ENCODE results near the gene CSTB. TPM values are rescaled to one million over a fixed set of nuclear protein-coding genes. Genes with fewer than 3 reads are reported as not detected.

CSTB gene
- total RNA-seq, 1 donor from 2014 or later, result 34.6 TPM

DNA sequence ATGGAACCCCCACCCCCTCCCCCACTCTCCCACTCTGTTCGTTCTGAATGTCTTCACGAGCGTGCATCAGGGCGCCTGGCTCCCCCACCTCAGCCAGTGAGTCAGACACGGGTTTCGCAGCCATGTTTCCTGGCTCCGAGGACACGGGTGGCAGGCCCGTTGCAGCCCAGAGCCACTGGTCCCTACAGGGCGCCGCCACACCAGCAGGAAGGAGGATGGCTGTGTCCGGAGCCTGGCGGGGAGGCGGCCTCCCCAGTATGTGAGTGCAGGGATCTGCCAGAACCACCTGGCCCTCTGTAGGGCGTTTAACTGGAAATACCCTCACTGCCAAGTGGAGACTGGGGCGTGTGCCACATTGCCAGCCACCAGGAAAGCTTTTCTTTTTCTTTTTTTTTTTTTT is 18.5 kb downstream of the CSTB start:
- intact Hi-C loops (cut with DNase I), result no loop called here
- no peak for DNase-seq (ENCODE audit: low spot score)

DNA sequence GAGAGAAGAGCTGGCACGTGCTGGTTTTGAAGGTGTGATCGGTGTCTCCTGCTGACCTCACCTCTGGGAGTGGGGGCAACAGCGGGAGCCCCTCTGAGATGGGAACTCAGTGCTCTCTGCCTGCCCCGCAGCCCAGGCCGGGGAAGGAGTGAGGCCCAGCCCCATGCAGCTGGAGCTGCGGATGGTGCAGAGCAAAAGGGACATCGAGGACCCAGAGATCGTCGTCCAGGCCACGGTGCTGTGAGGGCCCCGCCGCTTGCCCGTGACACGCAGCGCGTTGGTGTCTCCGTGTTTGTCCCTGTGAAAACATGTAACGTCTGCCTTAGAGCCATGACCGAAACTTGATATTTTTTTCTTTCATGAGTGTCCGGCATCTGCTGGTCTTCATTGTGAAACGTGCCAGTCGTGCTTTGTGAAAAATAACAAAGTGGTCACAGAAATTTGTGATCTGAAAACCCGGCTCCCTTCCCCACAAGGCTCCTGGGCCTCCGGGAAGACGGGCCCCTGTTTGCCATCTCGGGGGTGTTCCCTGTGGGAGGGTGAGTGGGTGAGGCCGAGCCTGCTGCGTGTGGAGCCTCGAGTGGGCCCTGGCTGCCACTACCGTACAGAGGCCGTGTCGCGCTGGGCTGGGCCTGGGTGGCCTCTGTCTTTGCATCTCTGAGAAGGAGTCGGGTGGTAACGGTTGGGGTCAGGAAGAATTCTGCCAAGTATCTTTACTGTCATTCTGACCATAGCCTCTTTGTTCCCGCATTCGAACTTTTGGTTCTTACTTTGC is 20.1 kb downstream of the CSTB start:
- no peak for DNase-seq (ENCODE audit: low spot score)
- intact Hi-C loops (cut with DNase I), result no loop called here

DNA sequence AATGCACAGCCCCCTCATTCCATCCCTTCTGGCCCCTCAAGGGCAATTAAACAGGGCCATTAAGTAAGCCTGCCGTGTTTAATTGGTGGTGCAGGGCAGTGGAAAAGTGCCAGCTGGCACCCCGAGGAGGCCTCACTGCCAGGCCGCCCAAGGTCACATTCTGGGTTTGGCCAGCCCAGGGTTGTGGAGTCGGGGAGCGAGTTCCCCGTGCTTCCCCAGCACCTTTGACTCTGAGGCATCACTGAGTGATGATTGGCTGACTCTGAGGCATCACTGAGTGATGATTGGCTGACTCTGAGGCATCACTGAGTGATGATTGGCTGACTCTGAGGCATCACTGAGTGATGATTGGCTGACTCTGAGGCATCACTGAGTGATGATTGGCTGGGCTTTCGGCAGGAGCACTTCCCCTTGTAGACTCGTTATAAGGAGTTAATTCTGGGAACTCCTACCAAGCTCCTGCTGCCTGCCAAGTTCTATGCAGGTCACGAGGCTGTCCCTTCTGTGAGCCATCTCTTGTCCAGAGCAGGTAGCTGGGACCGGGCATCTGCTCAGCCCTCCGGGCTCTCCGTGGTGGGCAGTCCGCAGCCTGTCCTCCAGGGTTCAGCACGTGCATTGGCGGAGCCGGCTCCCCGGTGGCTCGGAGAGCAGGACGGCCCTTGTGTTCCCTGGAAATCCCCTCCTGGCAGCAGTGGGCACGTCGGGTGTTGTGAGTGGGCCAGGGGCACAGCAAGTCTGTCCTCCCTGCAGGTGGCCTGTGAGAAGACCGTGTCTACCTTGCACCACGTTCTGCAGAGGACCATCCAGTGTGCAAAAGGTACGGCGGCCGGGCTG is 20.9 kb downstream of the CSTB start:
- DNase-seq (ENCODE audit: low spot score), result no peak
- intact Hi-C loops (cut with DNase I), result loop anchor here (5.0 kb wide), 1 partner anchor 63 kb away; no protein-coding TSS in a partner anchor

DNA sequence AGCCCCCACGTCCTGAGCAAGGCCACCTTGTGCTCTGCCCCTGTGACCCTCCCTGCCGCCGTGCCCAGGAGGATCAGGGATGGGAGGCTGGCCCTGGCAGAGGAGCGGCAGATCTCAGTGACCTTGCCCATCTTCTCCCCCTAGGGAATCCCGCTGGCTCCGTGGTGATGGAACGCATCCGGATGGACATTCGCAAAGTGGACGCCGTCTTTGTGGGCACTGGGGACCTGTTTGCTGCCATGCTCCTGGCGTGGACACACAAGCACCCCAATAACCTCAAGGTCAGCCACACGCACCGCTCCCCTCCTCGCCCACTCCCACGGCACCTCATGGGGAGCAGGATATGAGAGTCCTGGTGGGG is 22.7 kb downstream of the CSTB start:
- intact Hi-C loops (cut with DNase I), result loop anchor here (5.0 kb wide), 1 partner anchor 61 kb away; no protein-coding TSS in a partner anchor
- no peak for DNase-seq (ENCODE audit: low spot score)

DNA sequence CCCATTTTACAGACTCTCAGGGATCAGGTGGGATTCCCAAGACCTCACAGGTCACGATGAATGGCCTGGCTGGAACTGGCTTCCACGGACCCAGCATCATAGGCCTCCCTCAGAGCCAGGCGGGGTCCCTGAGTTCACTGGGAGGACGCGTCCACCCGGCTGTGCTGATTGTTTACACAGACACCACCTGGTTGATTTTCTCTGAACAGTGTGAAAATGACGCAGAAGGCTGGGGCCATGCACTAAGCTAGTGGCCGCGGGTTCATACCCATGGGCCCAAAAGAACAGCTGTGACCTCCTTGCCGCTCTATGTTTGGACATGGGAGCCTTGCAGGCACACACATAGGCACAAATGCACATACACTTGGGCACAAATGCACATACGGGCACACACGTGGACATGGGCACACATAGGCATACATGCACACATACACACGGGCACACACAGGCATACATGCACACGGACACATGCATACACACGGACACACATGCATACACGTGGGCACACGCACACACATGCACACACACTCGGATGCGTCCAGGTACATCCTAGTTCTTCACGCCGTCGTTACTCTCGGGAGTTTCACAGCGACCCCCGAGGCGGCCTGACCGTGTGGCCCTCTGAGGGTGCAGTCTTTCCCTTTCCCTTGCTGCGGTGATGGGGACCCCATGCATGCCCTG is 23.2 kb downstream of the CSTB start:
- no peak for DNase-seq (ENCODE audit: low spot score)
- intact Hi-C loops (cut with DNase I), result loop anchor here (5.0 kb wide), 1 partner anchor 61 kb away; no protein-coding TSS in a partner anchor

DNA sequence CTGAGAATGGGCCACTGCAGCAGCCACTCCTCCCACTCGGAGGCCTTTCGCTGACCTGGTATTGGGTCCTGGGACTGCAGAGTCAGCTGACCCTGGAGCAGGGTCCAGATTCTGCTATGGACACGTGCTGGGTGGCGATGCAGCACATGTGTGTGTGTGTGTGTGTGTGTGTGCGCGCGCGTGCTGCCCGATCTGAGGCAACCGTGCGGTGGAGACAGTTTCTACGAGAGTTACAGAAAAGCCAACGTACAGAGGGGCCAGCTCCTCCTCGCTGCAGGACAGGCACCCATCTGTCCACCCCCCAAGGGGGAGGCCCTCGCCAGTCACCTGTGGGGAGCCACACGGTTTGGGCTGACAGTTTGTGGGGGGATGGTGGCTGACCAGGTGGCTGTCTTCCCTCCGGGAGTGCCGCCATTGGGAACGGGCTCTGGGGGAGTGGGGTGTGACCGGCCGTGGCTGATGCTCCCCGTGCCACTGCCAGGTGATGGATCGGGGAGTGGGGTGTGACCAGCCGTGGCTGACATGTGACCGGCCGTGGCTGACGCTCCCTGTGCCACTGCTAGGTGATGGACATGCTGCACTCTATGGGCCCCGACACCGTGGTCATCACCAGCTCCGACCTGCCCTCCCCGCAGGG is 24.0 kb downstream of the CSTB start:
- intact Hi-C loops (cut with DNase I), result loop anchor here (5.0 kb wide), 1 partner anchor 60 kb away; no protein-coding TSS in a partner anchor
- no peak for DNase-seq (ENCODE audit: low spot score)

DNA sequence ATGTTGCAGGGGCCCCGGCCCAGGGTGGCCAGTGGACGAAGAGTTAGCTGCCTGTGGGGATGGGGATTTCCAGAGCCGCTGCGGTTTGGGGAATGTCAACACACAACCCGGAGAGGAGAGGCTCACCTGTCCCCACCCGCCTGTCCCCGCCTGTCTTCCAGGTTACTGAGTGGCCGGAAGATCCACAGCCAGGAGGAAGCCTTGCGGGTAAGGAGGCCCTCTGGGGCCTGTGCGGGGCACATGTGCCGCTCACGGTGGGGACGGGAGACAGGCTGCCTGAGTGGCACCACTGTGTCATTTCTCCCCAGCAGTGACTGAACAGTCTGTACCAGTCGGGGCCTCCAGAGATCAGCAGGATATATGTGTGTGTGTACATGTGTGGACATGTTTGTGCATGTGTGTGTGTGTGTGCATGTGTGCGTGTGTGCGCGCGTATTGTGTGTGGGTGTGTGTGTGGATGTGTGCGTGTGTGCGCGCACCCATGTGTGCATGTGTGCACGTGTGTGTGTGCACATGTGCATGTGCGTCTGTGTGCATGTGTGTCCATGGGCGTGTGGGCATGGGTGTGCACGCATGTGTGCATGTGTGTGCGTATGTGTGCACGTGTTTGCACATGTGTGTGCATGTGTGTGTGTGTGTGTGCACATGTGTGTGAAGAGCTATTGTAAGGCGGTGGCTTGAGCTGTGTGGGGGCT is 25.6 kb downstream of the CSTB start:
- intact Hi-C loops (cut with DNase I), result loop anchor here (5.0 kb wide), 1 partner anchor 58 kb away; no protein-coding TSS in a partner anchor
- no peak for DNase-seq (ENCODE audit: low spot score)

DNA sequence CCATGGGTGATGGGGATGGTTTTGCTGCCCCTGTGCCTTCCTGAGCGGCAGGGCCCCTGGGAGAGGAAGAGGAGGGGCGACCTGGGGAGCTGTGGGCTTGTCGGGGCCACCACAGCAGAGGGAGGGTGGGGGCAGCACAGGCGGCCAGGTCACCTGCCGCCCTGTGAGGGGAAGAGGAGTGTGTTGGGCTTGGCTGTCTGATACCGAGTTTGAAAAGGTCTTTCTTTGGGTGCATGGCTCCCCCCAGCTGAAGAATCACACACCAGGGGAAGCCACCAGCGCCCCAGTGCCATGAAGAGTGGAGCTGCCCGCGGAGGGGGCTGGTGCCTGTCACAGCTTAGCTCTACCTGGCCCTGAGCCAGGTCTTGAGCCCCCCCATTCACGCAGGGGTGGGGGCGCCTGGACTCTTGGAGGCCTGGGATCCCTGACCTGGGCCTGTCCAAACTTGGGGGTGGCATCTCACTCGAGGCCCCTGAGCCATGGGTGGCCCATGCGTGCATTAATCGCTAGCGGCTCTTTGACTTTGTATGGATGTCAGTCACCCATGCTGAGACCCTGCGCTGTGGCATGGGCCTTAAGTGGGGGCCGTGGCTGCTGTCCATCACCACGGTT is 26.4 kb downstream of the CSTB start:
- DNase-seq (ENCODE audit: low spot score), result no peak
- intact Hi-C loops (cut with DNase I), result loop anchor here (5.0 kb wide), 1 partner anchor 57 kb away; no protein-coding TSS in a partner anchor

DNA sequence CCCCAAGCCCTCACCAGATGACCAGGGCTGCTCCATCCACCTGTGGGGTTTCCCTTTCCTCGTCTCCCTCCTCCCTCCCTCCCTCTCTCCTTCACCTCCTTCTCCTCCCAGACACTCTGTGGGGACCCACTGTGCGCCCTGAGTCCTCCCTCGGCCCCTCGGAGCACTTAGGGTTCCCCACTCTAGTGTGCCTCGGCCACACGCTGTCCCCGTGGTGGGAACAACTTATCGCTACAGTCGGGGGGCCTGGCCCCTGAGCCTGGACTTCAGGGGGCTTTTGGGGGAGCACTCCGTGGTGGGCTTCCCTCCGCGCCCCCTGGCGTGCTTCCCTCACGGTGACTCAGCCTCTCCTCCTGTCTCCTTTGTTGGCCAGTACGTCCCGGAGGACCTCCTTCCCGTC is 27.5 kb downstream of the CSTB start:
- intact Hi-C loops (cut with DNase I), result no loop called here
- no peak for DNase-seq (ENCODE audit: low spot score)

DNA sequence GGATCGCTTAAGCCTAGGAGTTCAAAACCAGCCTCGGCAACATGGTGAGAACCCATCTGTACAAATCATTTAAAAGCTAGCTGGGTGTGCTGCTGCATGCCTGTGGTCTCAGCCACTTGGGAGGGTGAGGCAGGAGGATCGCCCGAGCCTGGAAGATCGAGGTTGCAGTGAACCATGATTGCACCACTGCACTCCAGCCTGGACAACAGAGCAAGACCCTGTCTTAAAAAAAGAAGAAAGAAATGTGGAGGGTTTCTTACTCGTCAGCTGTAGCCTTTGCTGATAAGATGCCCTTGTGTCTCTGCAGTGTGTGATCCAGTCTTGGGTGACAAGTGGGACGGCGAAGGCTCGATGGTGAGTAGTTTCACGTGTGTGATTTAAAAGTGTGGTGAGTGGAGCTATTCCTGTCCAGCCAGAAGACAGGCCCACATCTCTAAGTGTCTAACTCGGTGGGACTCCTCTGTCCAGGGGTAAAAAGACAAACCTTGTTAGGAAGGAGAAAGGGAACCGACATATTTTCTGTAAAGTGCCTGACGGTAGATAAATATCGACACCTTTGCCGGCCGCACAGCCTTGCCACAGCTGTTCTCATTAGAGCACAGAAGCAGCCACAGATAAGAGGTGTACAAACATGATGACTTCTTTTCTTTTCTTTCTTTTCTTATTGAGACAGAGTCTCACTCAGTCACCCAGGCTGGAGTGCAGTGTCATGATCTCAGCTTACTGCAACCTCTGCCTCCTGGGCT is 30.2 kb downstream of the CSTB start:
- intact Hi-C loops (cut with DNase I), result no loop called here
- DNase-seq (ENCODE audit: low spot score), result no peak

DNA sequence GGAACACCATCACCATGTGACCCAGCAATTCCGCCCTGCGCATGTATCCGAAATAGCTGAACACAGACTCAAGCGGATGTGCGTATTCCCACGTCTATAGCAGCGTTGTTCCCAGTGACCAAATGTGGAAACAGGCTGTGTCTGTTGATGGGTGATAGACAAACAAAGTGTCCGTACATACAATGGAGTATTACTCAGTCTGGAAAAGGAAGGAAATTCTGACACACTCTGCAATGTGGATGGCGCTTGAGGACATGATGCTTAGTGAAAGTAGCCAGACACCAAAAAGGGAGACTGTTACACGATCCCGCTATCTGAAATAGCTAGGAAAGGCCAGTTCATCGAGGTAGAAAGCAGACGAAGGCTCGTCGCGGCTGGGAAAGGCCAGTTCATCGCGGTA is 31.4 kb downstream of the CSTB start:
- intact Hi-C loops (cut with DNase I), result no loop called here
- no peak for DNase-seq (ENCODE audit: low spot score)

DNA sequence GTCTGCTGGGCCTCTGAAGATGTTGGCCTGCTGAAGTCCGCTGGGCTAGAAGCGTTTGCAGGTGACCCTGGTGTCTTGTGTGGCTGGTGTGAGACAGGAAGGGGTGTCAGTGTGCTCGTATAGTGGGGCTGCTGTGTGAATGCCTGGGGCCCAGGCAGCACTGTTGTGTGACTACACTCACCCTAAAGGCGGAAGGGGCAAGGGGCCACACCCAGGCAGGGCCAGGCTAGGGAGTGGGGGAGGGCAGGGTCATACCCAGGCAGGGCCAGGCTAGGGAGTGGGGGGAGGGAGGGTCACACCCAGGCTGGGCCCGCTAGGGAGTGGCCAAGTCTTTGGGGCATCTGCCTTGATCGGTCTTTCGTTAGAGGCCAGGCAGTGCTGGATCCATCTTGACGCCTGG is 32.2 kb downstream of the CSTB start:
- intact Hi-C loops (cut with DNase I), result no loop called here
- no peak for DNase-seq (ENCODE audit: low spot score)

DNA sequence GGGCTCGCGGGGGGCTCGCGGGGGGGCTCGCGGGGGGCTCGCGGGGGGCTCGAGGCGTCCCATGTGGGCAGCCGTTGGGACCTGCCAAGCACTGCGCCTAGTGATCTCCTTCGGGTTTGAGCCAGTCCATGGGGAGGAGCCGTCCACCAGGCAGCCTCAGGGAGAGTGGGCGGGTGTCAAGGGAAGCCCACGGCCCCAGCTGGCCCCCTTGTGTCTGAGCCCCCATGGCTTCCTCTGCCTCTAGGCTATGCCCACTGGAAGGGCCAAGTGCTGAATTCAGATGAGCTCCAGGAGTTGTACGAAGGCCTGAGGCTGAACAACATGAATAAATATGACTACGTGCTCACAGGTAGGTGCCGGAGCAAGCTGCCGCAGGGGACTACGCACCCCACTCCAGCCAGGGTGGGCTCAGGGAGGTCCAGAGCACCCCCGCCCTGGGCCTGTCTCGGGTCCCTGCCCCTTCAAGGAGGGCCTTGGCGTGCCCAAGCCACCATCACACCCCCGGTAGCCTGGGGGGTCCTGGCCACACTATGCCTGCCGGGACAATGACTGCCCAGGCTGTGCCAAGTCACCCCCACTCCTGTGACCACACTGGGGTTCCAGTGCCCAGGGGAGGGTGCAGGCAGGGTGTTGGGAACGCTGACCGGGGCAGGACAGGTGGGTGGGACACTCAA is 34.5 kb downstream of the CSTB start:
- intact Hi-C loops (cut with DNase I), result no loop called here
- DNase-seq (ENCODE audit: low spot score), result no peak

DNA sequence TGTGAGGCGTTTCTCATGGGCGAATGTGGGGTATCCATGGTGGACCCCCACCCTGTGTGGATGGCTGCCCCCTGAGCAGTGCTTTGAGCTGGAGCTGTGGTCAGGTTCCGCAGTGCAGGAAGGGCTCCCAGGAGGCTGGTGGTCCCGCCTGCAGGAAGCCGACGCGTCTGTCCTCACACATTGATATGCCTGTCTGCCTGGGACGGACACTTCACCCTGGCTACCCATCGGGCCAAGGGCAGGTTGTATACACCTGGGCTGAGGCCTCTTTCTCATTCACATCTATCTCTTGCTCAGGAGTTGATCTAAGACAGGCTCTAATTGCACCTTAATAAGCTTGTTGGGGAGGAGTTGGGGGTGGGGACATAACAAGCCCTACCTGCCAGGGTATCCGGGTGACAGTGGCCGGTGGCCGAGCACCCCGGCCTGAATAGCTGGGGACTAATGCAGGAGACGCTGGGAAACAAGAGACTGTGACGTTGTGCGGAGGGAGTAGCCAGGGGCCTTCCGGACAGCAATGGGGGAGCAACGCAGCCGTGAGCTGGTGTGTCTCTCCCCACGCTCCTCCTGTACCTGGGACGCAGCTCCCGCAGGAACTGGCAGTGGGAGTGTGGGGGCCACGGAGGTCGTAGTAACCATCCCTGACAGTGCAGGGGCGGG is 35.5 kb downstream of the CSTB start:
- no peak for DNase-seq (ENCODE audit: low spot score)
- intact Hi-C loops (cut with DNase I), result no loop called here

DNA sequence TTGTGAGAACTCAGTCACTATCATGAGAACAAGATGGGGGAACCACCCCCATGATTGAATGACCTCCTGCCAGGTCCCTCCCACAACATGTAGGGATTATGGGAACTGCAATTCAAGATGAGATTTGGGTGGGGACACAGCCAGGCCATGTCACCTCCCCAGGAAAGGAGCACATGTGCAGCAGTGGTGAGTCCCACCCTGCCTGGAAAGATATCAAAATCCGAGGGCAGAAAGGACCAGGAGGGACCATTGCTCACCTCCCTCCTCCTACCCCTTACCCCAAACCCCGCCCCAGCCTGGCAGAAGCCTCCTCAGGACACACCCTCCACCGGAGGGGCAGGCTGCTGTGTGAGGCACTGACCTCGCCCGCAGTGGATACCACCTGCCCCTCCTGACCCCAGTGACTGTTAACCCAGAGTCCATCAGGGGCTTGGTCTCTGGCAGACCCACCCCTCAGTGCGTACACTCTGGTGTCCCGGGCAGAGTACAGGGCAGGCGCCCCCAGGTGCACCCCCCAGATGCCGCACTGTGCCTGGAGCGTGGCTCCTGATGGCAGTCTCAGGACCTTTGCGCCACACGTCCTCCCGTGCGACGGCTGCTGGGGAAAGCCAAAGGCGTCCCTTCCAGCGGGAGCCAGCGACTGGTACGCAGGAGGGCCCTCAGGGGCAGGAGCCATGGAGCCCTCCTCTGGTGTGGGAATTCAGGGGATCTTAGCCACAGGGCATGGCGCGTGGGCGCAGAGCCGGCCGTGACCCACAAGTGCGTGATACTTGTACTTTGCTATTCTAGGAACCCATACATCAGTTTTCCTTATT is 36.3 kb downstream of the CSTB start:
- intact Hi-C loops (cut with DNase I), result no loop called here

More for the DNA sequence above, 36.3 kb downstream of the CSTB start:
- no peak for DNase-seq (ENCODE audit: low spot score)

Measured in cardiac septum (tissue), 1 donor.